ENCODE results near the gene HCN1.
"Not testable (repeated sequence)": the region's sequence is repeated elsewhere in the genome, so short reads cannot be mapped to it uniquely, and the experiment has no call there.

The HCN1 gene

GRCh38 chr5:45335346-45335745 lies 360.8 kb downstream of the HCN1 start:
- DNase-seq = no peak
- intact Hi-C loops (cut with DNase I) = no loop called here

GRCh38 chr5:45334939-45335338 lies 361.2 kb downstream of the HCN1 start:
- intact Hi-C loops (cut with DNase I) = no loop called here
- DNase-seq = no peak

- intact Hi-C loops (cut with DNase I) = not testable (repeated sequence)
- peak in 3 of 10 donors; percentile 53 to 57 (median 54) for DNase-seq
Measured at GRCh38 chr5:45312627-45313026, 383.6 kb downstream of the HCN1 start.

GRCh38 chr5:45295231-45295630 lies 400.9 kb downstream of the HCN1 start:
- no peak for DNase-seq
- intact Hi-C loops (cut with DNase I) = no loop called here

- intact Hi-C loops (cut with DNase I) = no loop called here
- DNase-seq = peak in 1 of 10 donors; percentile 33
Measured at GRCh38 chr5:45288746-45289145, 407.4 kb downstream of the HCN1 start.

GRCh38 chr5:45284436-45284835 lies 411.7 kb downstream of the HCN1 start:
- no peak for DNase-seq

GRCh38 chr5:45281081-45281480 lies 415.1 kb downstream of the HCN1 start:
- intact Hi-C loops (cut with DNase I) = no loop called here
- DNase-seq = no peak

More at GRCh38 chr5:45284436-45284835, 411.7 kb downstream of the HCN1 start:
- intact Hi-C loops (cut with DNase I) = no loop called here

- DNase-seq = no peak
- intact Hi-C loops (cut with DNase I) = no loop called here
Measured at GRCh38 chr5:45279109-45279508, 417.1 kb downstream of the HCN1 start.

GRCh38 chr5:45277860-45278259 lies 418.3 kb downstream of the HCN1 start:
- intact Hi-C loops (cut with DNase I) = no loop called here
- no peak for DNase-seq

GRCh38 chr5:45274241-45274640 lies 421.9 kb downstream of the HCN1 start:
- intact Hi-C loops (cut with DNase I) = no loop called here
- no peak for DNase-seq

GRCh38 chr5:45271626-45272025 lies 424.6 kb downstream of the HCN1 start:
- intact Hi-C loops (cut with DNase I) = no loop called here
- no peak for DNase-seq

GRCh38 chr5:45264447-45264846 lies 431.7 kb downstream of the HCN1 start:
- intact Hi-C loops (cut with DNase I) = no loop called here
- no peak for DNase-seq

GRCh38 chr5:45262061-45262590 lies 434.1 kb downstream of the HCN1 start:
- DNase-seq = peak in 3 of 10 donors; percentile 64 to 86 (median 84)
- intact Hi-C loops (cut with DNase I) = no loop called here

GRCh38 chr5:45261125-45261524 lies 435.1 kb downstream of the HCN1 start:
- no peak for DNase-seq
- intact Hi-C loops (cut with DNase I) = no loop called here

- no peak for DNase-seq
- intact Hi-C loops (cut with DNase I) = no loop called here
Measured at GRCh38 chr5:45260292-45260691, 435.9 kb downstream of the HCN1 start.

GRCh38 chr5:45252978-45253377 lies 443.2 kb downstream of the HCN1 start:
- DNase-seq = no peak
- intact Hi-C loops (cut with DNase I) = no loop called here

GRCh38 chr5:45252541-45252940 lies 443.6 kb downstream of the HCN1 start:
- intact Hi-C loops (cut with DNase I) = no loop called here

GRCh38 chr5:45225571-45226031 lies 470.6 kb downstream of the HCN1 start:
- intact Hi-C loops (cut with DNase I) = no loop called here
- DNase-seq = peak in 2 of 10 donors; percentile 75 to 79

More at GRCh38 chr5:45252541-45252940, 443.6 kb downstream of the HCN1 start:
- no peak for DNase-seq

- DNase-seq = no peak
- intact Hi-C loops (cut with DNase I) = no loop called here
Measured at GRCh38 chr5:45205403-45205961, 490.7 kb downstream of the HCN1 start.
